HG03159 (cell line): ENCODE measurements around the gene TSN.

Experiments
- ATAC-seq: cut with Tn5 transposase; IDR thresholded peaks from one replicate; pipeline ENCODE4 v1.9.1; 2021; ENCODE audit warnings: mild to moderate bottlenecking, moderate library complexity; ENCODE audit not compliant: unreplicated experiment

The TSN gene

GRCh38 chr2:121741450-121741849, 14.0 kb upstream of the TSN start:
- no peak for ATAC-seq

DNA sequence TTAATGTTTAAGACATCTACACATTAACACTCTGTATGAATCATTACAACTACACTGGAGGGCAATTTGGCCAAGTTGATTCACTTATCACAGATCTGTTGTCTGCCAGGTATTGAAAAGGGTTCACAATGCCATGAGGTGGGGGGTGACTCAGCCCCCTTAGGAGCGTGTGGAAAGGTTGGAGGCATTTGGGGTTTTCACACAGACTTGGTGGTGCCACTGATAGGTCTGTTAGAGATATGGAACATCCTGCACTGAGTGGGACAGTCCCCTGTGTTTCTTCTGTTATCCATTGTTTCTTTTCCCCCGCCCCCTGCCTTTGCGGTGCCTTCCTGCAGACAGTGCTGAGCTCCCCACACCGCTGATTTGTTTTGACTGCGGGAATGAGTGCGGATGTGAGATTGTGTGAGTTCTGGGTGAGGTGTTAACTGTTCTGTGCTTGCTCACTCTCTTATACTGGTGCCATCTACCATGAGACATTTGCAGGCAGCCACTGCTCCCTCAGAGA, 9.3 kb upstream of the TSN start:
- no peak for ATAC-seq

GRCh38 chr2:121748202-121748601, 7.2 kb upstream of the TSN start:
- ATAC-seq = no peak

DNA sequence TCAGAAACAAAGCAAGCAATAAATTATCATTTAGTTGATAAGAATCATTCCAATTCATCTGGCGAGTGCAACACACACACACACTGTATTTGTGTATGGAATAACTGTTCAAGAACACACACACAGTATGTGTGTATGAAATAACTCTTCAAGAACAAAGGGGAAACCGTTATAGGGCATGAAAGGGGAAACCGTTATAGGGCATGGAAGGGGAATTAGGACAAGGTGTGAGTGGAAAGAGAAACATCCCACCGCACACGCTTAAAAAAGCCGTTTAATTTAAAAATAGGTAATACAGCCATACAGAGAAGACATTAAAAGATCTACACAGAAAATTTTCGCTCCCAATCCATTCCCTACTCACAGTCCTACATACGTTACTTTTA, 607 bp upstream of the TSN start:
- no peak for ATAC-seq

- ATAC-seq = no peak
Measured at GRCh38 chr2:121764681-121765228, 9.3 kb downstream of the TSN start.

GRCh38 chr2:121766624-121767023, 11.2 kb downstream of the TSN start:
- ATAC-seq = no peak

DNA sequence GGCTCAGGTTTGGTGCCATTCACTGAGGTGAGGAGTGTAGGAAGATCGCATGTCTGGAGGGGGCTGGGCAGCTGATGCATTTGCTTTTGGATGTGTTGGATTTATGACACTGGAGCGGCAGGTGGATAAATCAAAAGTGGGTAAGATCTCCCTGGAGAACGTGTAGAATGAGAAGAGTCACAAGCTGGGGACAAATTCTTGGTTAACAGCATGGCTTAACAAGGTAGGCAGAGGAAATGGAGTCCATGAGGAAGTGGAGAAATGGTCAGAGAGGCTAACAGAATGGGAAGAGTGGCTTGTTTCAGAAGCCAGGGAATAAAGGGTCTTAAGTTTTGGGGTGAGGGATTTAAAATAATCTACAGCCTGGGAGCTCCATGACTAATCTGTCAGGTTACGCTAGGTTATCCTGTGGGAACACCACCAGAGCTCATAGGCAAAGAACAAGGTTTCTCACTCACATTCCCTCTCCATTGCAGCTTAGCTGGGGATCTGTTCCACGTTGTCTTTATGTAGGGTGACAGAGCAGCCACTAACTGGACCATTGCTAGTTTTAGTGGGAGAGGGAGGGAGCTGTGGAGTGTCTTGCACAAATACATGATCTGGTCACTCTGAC, 12.8 kb downstream of the TSN start:
- no peak for ATAC-seq

GRCh38 chr2:121771976-121772742, 16.7 kb downstream of the TSN start:
- no peak for ATAC-seq

- no peak for ATAC-seq
Measured at GRCh38 chr2:121774235-121774634, 18.8 kb downstream of the TSN start.

DNA sequence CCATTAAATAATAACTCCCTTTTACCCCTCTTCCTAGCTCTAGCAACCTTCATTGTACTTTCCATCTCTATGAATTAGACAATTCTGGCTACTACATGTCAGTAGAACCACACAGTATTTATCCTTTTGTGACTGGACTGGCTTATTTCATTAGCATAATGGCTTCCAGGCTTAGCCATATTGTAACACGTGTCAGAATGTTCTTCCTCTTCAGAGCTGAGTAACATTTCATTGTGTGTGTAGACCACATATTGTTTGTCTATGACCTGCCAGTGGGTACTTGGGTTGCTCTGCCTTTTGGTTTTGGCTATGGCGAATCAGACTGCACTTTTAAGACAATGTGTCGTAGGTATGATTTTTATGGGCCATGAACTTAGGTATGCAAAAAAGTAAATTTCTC, 20.9 kb downstream of the TSN start:
- no peak for ATAC-seq

DNA sequence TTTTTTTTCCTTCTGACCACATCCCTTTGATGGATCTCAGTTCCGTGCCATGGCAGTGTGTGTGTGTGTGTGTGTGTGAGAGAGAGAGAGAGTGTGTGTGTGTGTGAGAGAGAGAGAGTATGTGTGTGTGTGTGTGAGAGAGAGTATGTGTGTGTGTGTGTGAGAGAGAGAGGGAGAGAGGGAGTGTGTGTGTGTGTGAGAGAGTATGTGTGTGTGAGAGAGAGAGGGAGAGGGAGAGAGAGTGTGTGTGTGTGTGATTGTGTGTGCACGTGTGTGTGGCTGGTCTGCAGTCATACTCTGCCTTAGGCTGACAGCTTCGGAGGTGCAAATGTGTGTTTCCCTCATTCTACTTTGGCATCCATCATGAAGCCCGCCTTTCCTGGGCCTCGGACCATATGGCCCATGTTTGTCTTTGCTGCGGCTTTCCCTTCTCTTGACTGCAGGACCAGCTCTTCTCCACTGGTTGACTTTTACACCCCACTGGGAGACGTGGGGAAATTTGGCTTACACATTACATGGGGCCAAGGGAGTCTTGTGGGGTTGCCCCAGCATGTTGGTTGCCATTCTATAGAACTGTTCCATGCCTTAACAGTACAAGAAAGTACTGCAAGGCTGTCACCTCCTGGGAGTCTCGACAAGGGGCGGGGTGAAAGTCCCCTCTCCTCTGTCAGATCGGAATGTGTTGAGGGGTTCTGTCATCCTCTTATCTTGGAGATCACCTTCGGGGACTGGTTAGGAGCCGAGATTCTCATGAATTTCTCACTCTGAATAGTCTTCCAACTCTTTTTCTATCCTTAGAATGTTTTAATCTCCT, 21.6 kb downstream of the TSN start:
- no peak for ATAC-seq

DNA sequence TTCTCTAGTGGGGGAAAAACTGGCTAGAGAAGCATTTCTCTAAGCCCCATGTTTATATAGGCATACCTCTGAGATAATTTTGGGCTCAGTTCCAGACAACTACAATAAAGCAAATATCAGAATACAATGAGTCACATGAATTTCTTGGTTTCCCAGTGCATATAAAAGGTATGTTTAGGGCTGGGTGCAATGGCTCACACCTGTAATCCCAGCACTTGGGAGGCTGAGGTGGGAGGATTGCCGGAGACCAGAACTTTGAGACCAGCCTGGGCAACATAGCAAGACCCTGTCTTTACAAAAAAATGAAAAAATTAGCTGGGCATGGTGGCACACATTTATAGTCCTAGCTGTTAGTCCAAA, 22.2 kb downstream of the TSN start:
- no peak for ATAC-seq

- ATAC-seq = no peak
Measured at GRCh38 chr2:121778741-121779487, 23.5 kb downstream of the TSN start.

DNA sequence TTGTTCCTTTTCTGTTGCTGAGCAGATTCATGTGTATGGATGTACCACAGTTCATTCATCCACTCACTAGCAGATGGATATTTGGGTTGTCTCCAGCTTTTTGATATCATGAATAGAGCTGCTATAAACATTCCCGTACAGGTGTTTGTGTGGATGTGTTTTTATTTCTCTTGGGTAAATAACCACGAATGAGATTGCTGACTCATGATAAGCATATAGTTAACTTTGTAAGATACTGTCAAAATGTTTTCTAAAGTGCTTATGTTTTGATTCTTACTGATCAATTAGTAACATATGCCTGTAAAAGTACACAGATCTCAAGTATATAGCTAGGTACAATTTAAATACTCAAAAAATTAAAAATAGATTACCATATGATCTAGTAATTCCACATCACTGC, 27.7 kb downstream of the TSN start:
- no peak for ATAC-seq

DNA sequence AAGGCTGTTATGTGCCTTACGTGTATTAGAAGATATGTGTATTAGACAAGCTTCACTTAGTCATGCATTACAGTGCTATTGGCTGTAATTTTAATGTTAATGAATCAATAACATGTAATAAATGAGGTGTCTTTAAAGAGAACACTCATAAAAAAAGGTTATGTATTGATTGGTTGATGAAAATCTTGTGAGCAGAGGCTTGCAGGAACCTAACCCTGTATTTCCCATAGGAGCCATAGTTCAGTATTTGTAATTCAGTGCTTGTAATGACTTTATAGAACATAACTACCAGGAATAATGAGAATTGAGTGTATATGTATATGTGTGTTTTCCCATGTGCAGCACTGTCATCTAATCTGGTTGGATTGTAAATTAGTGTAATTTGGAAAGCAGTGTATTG, 33.2 kb downstream of the TSN start:
- ATAC-seq = no peak

DNA sequence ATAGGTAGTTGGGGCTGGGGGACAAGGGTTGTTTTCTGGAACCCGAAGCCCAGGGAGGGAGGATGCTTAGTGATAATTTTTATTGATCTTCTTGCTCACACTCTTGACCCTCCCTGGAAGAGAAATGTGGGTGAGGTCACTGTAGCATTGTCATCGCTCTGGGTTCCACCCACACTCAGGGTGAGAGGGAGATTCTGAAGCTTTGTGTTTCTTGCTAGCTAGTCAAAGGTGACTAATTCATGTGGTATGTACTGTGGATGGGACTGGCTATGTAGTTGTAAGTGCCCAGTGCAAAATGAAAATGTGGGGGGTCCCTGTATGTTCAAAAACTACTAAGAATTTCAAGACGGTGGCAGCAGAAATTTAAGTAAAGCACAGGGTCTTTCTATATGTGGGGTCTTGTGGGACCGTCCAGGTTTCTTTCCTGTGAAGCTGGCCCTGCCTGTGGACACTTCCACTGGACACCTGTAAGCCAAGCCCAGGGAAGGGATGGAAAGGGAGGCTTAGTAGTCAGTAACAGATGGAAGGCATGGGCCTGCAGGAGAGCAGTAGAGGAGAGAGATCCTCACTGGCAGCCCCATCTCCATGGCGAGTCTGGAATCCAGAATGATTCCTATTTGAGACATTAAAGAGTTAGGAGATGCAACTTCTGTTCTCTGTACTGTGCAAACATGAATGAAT, 35.0 kb downstream of the TSN start:
- no peak for ATAC-seq

GRCh38 chr2:121791290-121791689, 35.8 kb downstream of the TSN start:
- ATAC-seq = no peak

GRCh38 chr2:121791801-121792221, 36.4 kb downstream of the TSN start:
- ATAC-seq = no peak

DNA sequence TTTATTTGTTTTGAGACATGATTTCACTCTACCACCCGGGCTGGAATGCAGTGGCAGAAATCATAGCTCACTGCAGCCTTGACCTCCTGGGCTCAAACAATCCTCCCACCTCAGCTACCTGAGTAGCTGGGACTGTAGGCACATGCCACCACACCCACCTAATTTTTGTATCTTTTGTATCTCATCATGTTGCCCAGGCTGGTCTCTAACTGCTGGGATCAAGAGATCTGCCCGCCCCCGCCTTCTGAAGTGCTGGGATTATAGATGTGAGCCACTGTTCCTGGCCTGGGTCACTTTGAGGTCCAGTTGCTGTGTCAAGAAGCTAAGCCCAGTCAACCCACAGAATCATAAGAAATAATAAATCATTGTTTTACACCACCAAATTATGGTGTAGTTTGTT, 38.4 kb downstream of the TSN start:
- ATAC-seq = no peak

DNA sequence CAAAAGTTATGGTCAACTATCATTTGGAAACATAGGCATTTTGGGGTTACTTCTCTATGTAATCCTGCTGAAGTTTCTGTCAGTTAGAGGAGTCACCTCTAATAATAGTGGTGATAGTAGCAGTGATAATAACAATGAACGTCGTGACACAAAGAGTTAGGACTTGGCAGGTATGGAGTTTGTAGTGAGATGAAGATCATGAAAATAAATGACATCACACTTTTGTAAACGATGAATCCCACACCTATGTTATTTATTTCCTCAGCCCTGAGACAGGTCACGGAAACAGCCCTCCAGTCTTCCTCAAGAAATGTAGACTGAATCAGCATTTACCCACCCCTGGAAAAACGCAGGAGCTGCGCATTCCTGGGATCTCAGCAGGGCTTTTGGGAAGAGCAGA, 38.8 kb downstream of the TSN start:
- ATAC-seq = no peak
